Colon (tissue), 2 donors: ENCODE measurements around the gene EPB41L4B.

Source experiments
- FAIRE-seq: peaks from 2 replicates; lab custom pipeline; 2012; peaks lifted over from hg19 to GRCh38; lab: Jason Lieb, UNC
- donor health status: control.
- donor health status: control.

The EPB41L4B gene

GRCh38 chr9:109198736-109199382, 122.0 kb downstream of the EPB41L4B start:
- FAIRE-seq: no peak

DNA sequence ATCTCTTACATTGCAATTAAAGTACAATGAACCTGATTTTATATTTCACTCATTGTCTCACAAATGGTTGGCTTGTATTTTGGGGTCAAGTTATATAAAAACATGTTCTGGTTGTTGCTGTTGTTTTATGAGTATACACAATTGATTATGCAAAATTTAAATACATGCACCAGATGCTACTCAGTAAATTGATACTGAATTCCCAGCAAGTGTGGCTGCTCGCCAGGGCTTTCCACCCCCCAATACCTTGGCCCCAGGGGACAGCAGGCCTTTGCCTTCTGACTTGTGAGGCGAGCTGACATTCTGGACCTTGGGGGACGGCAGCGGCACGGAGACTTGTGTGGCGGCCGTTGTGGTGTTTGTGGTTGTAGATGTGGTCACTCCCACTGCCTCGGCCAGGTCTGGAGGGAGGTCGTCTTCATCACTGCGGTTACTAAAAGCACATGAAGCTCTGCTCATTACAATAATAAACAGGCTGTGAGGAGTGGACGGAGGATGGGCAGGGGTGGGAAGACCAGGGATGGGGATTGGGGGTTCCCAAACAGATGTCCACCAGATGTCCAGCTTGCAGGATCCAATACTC, 126.8 kb downstream of the EPB41L4B start:
- no peak for FAIRE-seq

DNA sequence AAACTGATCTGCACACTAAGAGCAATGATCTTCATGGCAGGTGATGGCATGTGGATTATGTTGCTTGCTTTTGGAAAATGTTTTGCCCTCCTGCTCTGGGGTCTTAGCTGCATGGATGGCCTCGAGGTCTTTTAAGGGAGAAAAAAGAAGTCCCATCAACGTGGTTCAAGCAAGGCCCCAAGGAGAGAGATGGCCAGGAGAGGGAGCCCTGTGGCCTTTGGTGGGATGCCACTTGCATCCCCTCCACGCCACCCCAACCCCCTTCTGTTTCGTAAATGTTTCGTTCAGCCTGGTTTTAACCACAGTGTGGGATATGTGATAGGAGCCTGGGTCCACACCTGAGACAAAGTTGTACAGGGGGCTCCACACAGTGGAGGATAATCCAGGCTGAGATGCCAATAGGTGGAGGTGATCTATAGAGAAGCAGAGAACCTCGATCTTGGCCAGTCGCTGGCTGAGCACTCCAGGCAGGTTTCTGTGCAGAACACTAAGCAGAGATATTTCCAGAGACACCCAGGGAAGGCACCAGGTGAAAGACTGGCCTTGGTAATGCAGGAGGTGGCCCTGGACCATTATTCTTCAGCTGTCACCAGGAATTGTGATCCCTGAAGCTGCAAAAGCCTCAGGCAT, 128.0 kb downstream of the EPB41L4B start:
- no peak for FAIRE-seq

DNA sequence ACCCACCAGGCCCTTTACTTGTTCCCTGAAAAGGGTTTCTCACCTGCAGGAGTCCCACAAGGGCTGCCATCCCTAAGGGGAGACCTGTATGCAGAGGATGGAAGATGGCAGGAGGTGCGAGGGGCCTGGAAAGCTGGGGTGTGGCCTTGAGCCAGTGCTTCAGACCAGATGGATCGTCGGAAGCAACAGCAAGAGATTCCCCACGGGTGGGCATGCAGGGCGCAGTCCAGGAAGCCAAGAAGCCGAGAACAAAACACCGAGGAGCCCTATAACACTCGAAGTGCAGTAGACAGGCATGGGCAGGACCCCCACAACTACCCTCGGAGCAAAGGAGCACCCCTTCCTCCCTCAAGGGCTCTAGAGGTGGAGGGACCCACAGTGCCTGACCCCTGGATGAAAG, 129.1 kb downstream of the EPB41L4B start:
- no peak for FAIRE-seq

DNA sequence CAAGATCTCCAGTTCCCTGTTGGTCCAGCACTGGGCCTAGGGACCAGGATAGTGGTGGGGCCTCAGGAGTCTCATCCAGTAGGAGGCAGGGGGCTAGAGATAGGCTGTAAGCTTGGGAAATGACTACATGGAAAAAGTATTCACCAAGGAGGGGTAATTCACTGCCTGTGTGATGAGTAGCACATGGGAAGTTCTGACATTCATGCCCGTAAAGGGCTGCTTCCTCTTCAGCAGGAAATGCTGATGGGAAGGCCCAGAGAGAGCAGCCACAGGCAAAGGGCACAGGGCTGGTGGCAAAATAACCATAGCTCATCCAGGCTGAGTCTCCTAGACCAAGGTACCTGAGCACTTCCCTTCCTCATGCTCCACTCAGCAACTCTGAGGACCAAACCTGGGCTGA, 130.7 kb downstream of the EPB41L4B start:
- no peak for FAIRE-seq

GRCh38 chr9:109186857-109187520, 133.9 kb downstream of the EPB41L4B start:
- FAIRE-seq: no peak

DNA sequence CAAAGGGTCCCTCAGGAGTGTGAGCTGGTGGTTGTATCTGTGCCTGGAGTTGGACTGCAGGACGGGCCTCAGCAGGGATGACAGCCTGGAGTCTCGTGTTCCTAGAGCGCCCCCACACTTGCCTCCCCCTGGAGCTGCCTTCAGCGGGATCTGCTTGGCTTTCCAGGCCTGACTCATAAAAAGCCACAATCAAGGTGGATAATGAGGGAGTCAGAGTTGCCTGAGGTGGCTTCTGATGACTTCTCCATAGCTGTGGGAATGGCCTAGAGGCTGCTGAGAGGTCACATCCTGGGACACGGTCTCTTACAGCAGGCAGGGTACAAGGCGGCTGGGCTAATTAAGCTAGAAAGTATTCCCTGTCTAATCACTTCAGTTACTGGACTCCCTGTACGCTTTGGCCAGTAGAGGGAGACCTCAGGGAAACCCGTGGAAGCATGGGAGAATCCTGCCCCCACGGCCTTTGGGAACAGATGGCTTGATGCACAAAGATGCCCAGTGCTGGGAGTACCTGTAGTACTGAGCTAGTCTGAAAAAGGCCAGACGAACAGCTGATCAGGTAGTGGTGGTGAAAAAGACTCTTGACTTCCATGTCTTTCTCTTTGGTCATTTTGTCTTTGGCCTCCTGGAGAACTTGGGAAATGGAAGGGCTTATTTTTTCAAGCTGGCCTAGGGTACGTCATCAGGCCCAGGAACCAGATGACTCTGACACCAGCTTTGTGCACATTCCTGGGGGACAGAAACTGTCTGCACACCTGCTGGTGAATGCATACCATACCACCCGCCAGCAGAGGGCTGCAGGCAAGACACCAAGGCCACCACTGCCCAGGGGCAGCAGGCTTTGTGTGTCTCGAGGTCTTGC, 137.7 kb downstream of the EPB41L4B start:
- FAIRE-seq: no peak

- FAIRE-seq: no peak
These were observed 138.3 kb downstream of the EPB41L4B start for GRCh38 chr9:109182550-109182939.

GRCh38 chr9:109181284-109181683, 139.6 kb downstream of the EPB41L4B start:
- no peak for FAIRE-seq

DNA sequence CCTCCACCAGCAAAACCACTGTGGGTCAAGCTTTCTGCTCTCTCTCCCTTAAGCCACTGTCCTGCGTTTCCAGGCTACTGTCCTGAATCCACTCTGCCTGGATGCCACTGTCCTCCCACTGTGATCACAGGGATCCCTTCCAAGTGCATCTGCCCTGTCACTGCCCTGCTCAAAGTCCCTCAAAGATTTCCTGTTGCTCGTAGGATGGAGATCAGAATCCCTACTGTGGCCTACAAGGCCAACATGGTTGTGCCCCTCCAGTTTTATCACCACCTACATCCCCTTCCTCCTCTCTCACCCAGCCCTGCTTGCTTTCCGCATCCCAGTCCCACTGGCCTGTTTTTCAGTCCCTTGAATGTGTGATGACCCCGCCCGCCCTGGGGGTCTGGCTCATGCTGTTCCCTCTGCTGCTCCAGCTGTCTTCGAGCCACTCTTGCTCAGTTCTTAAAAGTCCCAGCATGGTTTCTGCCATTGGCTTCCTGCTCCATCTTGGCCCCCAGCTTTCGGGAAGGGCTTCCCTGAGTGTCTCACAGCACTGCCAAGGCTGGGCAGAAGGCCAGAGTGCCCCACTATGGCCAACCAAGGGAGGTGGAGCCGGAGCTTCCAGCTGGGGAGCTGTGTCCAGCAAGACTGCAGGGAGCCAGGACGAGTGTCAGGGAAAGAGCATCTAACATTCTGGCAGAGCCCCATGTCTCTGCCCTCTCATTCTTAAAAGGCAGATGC, 140.9 kb downstream of the EPB41L4B start:
- FAIRE-seq: no peak

DNA sequence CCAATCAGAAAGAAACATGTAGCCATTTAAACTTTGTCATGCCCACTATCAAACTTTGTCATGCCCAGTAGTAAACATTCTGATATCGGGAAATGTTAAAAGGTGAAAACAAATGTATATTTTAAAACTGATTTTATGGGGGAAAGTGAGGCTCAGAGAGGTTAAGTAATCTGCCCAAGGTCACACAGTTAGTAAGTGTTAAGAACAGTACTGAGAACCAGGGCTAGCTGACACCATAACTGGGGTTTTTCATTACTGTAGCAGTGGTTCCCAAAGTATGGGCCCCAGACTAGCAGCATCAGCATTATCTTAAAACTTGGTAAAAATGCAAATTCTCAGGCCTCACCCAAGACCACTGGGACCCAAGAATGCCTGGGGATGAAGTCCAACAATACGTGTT, 143.9 kb downstream of the EPB41L4B start:
- FAIRE-seq: no peak

GRCh38 chr9:109176386-109176785, 144.5 kb downstream of the EPB41L4B start:
- FAIRE-seq: no peak

- no peak for FAIRE-seq
These were observed 147.9 kb downstream of the EPB41L4B start for GRCh38 chr9:109172935-109173334.

DNA sequence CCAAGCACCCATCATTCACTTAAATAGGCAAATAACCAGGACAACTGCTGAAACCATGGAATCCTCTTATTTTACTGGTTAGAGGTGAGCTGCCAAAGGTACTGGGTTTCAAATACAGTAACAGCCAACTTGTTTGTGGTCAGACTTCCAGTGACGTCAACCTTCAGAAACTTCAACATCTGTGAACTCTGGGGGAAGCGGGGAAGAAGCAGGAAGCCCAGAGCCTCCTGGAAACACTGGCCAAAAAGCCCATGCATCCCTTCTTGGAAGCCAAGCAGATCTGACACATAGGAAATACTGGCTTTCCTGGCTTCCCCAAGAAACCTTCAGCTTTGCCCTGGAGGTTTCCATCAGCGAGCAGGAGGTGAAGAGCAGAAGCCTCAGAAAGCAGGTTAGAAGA, 148.9 kb downstream of the EPB41L4B start:
- FAIRE-seq: no peak

- no peak for FAIRE-seq
These were observed 152.7 kb downstream of the EPB41L4B start for GRCh38 chr9:109168170-109168569.

DNA sequence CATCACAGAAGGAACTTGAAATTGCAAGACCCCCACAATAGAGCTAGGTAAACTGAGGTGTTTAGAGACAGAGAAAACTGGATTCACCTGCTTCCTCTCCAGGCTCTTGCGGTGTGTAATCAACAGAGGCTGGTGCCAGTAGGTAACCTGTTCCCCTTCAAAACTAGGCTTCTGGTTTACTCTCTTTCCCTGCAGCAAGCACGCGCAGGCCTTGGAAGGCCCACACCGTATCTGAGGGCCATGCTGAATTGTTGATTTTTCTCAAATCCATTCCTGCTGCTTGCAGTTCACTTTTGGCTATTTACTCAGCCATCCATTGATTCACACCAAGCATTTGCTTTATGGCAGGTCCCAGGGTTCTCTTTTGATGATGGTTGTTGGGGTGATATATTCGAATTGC, 153.1 kb downstream of the EPB41L4B start:
- FAIRE-seq: no peak

GRCh38 chr9:109166771-109167601, 153.9 kb downstream of the EPB41L4B start, which contains the start of gene FRRS1L:
Gene FRRS1L (minus strand): TSS chr9:109167249. CDS start chr9:109167138, 111 bp downstream.
- no peak for FAIRE-seq

DNA sequence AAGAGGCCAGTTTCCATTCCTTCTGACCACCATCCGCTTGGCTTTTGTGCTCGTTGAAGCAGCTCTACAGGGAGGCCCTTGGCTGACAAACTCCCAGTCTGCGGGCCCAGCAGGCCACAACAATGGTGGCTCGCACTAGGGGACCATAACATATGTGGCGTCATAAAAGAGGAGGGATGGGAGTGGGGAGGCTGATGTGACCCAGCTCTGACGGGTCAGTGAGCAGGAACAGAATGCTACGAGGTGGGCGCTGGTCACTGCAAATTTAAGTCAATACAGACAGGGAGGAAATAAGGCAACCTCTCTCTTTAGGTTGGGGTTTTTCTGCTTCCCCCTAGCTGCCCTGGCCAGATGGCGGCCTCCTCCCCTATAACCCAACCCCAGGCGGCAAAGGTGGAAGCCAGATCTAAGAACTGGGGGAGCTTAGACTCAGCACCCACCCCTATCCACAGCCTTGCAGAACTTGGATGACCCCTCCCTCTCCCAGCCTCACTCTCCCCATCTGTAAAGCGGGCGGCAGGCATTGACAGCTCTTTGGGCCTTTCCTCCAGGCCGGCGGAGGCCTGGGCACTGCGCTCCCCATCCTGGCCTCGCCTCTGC, 154.6 kb downstream of the EPB41L4B start:
- no peak for FAIRE-seq

DNA sequence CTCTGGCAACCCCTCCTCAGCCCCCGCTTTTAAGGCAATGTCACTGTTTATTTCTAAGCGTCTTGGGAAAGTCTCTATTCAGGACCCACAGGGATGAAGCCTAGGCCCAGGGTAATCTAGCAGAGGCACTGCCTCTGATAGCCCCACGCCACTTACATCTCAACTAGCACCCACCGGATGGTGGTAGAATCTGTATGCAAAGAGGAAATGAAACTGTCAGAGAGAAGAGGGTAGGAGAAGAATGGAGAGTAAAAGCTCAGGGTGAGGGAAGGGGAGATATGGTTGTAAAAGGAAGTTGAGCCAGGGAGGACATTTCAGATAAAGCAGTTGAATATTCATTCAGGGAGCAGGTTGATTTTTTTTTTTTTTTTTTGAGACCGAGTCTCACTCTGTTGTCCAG, 156.8 kb downstream of the EPB41L4B start:
- FAIRE-seq: no peak

- FAIRE-seq: no peak
These were observed 157.7 kb downstream of the EPB41L4B start for GRCh38 chr9:109163194-109163593.
